OCI-LY7 (cell line): ENCODE results near the gene SPIRE2.

Experiments
- CTCF ChIP-seq: fragments of 200-600 bp; sonication (generic); conservative IDR thresholded peaks from 2 replicates; pipeline ENCODE4 v1.5.1; 2014; ENCODE audit warnings: mild to moderate bottlenecking, antibody characterized with exemption, low read length, moderate library complexity, mixed read lengths
- EZH2phosphoT487 ChIP-seq: fragments of 200-600 bp; sonication (generic); IDR thresholded peaks from 2 replicates; pipeline ENCODE4 v1.6.1; 2018; ENCODE audit warnings: low read depth, borderline replicate concordance, mild to moderate bottlenecking, mixed run types, antibody characterized with exemption, low read length, moderate library complexity, mixed read lengths

- TF ChIP-seq CTCF (no peak), EZH2phosphoT487 (no peak)
These were observed 42.2 kb downstream of the SPIRE2 start for GRCh38 chr16:89870440-89870839.
